Mucosa of descending colon (tissue), 3 donors: ENCODE data around the gene SNTG2. TPM values are rescaled to one million over a fixed set of nuclear protein-coding genes. Genes with fewer than 3 reads are reported as not detected.

Experiments
- ATAC-seq: fragments of 200-7000 bp; cut with Tn5 transposase; one replicate; pipeline ENCODE4 v1.9.1; 2020; ENCODE audit warnings: mild to moderate bottlenecking, moderate library complexity
- DNase-seq, 3 donors: peaks; one replicate each; pipeline ENCODE4 v3.0.0-alpha.2; 2020
- H3K36me3 ChIP-seq: fragments of 200-600 bp; one replicate; pipeline ENCODE4 v1.8.0; 2021; ENCODE audit warnings: low read depth, mild to moderate bottlenecking
- H3K4me1 ChIP-seq: fragments of 200-600 bp; one replicate; pipeline ENCODE4 v1.8.0; 2021; ENCODE audit warnings: low read depth, mild to moderate bottlenecking
- H3K4me3 ChIP-seq: fragments of 200-600 bp; one replicate; pipeline ENCODE4 v1.8.0; 2021; ENCODE audit warnings: mild to moderate bottlenecking
- H3K9me3 ChIP-seq: fragments of 200-600 bp; one replicate; pipeline ENCODE4 v1.8.0; 2021; ENCODE audit warnings: mild to moderate bottlenecking
- intact Hi-C, 2 donors: fragments of 100-400 bp; cut with DNase I in 1 of 2; cut with micrococcal nuclease in 1 of 2; formaldehyde crosslinking; loops; one replicate each; pipeline versions ENCODE4 v1.11.0 to v1.11.1; 2022; cut with DNase I, micrococcal nuclease
- total RNA-seq, 3 donors: library from RNA; stranded (reverse); fragmentation: NEBNext Ultra II Directional in 2 of 3; extraction: Animal tissue kit (Norgen Biotek cat#: 25700) in 2 of 3; gene quantifications; one replicate each; pipeline versions ENCODE4 v1.2.1 to v1.2.4, GENCODE V29; 2021 to 2023
- TF ChIP-seq, protein P1 (sequence below): fragments of 200-600 bp; IDR thresholded peaks from one replicate; pipeline ENCODE4 v1.8.0; 2022; ENCODE audit warnings: antibody characterized with exemption, mild to moderate bottlenecking
- donor health status: DM: no; HTN: no; CAD: no; lungs with moderate emphysema.
- donor health status: DM: no; HTN: no; CAD: no.
- donor health status: DM: no; HTN: yes; CAD: no.

SNTG2 gene
- total RNA-seq, 3 donors from 2014 or later, result 0.38 to 3.0 (median 2.8) TPM

DNA sequence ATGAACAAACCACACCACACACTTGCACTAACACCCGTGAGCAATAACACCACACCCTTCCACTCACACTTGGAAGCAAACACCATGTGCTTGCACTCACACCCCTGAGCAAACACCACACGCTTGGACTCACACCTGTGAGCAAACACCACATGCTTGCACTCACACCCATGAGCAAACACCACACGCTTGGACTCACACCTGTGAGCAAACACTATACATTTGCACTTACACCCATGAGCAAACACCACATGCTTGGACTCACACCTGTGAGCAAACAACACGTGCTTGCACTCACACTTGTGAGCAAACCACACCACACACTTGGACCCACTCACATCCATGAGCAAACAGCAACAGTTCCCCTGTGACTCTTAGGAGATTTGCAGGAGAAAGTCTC lies 24.4 kb downstream of the SNTG2 start:
- intact Hi-C loops, result no loop called here
- no peak for DNase-seq
- Histone ChIP-seq H3K4me3 (no peak overlapping the region), H3K9me3 (no peaks in the 10 kb centered on the region), H3K4me1 (no peaks in the 10 kb centered on the region), H3K36me3 (no peaks in the 10 kb centered on the region)
- no peak for ATAC-seq
- TF ChIP-seq, protein P1, sequence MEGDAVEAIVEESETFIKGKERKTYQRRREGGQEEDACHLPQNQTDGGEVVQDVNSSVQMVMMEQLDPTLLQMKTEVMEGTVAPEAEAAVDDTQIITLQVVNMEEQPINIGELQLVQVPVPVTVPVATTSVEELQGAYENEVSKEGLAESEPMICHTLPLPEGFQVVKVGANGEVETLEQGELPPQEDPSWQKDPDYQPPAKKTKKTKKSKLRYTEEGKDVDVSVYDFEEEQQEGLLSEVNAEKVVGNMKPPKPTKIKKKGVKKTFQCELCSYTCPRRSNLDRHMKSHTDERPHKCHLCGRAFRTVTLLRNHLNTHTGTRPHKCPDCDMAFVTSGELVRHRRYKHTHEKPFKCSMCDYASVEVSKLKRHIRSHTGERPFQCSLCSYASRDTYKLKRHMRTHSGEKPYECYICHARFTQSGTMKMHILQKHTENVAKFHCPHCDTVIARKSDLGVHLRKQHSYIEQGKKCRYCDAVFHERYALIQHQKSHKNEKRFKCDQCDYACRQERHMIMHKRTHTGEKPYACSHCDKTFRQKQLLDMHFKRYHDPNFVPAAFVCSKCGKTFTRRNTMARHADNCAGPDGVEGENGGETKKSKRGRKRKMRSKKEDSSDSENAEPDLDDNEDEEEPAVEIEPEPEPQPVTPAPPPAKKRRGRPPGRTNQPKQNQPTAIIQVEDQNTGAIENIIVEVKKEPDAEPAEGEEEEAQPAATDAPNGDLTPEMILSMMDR, result no peak

DNA sequence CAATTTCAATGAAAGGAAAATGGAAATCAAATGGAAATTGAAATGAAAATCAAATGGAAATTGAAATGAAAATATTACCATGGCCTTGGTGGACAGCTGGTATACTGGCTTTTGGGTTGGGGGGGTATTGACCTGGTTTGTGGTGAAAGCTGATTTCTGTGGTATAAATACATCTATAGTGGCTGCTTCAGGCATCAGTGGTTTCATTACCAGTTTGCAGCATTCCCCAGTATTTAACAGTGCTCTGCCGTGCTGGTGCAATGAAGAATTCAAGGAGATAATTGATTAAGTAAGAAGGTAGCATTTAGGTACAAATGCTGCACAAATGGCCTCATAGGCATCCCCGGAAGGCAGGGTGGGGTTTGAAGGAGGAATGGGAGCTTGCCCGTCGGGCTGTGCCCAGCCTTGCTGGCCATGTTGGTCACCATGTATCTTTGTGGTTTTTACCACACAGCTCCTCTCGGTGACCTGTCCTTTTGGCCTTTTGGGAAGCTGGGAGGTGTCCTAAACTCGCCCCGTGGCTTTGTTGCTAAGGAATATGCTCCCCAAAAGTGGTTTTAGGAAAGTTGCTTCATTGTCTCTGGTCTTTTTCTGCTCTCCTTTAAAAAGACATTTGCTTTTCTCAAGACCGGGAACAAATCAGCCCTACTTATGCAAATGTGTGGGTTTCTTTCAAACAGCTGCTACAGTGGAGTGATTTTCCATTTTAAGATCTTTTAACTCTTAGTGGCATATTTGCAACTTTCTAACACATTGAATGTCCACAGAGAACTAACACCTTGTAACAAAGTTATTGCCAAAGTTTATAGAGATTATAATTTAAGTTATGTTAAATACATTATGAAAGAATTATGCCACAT lies 28.6 kb downstream of the SNTG2 start:
- ATAC-seq (no peak), DNase-seq (no peak)
- Histone ChIP-seq H3K36me3 (no peaks in the 10 kb centered on the region), H3K9me3 (no peaks in the 10 kb centered on the region), H3K4me1 (no peaks in the 10 kb centered on the region), H3K4me3 (no peak overlapping the region)
- intact Hi-C loops, result no loop called here
- TF ChIP-seq, protein P1, result no peak

DNA sequence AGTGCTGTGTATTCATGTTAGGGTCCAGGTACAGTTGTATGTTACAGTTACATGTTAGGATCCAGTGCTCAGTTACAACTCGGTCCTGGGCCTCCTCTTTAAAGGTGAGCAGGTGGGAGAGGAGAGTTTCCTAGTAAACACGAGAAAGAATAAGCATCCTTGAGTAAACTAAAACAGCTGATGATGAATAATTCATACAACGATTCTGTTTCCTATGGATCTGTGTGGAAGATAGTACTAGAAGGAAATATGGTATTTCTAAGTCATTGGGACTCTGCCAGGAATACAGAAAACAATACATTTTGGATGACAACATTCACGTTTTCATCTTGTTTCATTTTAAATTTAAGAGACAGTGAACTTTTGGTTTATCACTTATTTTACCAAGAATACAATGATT lies 29.5 kb downstream of the SNTG2 start:
- intact Hi-C loops, result no loop called here
- Histone ChIP-seq H3K36me3 (no peaks in the 10 kb centered on the region), H3K4me3 (no peak overlapping the region), H3K9me3 (no peaks in the 10 kb centered on the region), H3K4me1 (no peaks in the 10 kb centered on the region)
- ATAC-seq (no peak), DNase-seq (no peak)
- TF ChIP-seq, protein P1, result no peak

DNA sequence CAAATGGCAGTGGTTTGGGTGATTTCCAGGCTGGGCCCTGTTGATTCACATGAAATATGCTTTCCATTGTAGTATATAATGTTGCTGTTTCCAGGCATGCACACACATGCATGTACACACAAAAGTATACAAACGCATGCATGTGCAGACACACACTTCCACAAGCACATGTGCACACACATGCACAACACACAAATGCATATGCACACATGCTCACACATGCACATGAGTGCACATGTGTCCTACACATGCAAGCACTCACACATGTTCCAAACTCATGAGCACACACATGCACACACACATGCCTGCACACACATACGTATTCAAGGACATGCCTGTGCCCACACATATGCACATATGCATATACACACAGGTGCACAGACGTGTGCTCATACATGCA lies 30.6 kb downstream of the SNTG2 start:
- H3K4me1 ChIP-seq, result no peaks in the 10 kb centered on the region
- no peak overlapping the region for H3K4me3 ChIP-seq
- H3K36me3 ChIP-seq, result no peaks in the 10 kb centered on the region
- TF ChIP-seq, protein P1, result no peak
- DNase-seq (no peak), ATAC-seq (no peak)
- no peaks in the 10 kb centered on the region for H3K9me3 ChIP-seq
- intact Hi-C loops, result no loop called here

DNA sequence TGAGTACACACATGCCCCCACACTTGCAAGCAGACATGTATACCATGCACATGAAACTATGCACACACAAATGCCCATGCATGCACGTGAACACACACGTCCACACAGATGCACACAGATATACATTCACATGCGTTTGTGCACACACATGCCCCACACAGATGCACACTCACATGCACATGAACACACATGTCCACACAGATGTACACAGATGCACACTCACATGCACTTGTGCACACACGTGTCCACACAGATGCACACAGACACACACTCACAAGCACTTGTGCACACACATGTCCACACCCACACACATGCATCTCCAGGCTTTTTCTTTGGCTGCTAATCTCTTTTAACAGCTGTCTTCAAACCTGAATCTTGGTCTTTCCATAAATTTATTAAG lies 31.1 kb downstream of the SNTG2 start:
- intact Hi-C loops, result no loop called here
- no peaks in the 10 kb centered on the region for H3K36me3 ChIP-seq
- ATAC-seq (no peak), DNase-seq (no peak)
- no peaks in the 10 kb centered on the region for H3K9me3 ChIP-seq
- H3K4me1 ChIP-seq, result no peaks in the 10 kb centered on the region
- TF ChIP-seq, protein P1, result no peak
- no peak overlapping the region for H3K4me3 ChIP-seq
